NCI-H2196 treated with DMSO at 0.1 percent for 48 hours (cell line): ENCODE data around the gene ZNF385D.

ENCODE experiments used
- DNase-seq: peaks from one replicate; lab custom pipeline; 2025; ENCODE audit not compliant: unreplicated experiment; lab: John Stamatoyannopoulos, UW

ZNF385D gene

DNA sequence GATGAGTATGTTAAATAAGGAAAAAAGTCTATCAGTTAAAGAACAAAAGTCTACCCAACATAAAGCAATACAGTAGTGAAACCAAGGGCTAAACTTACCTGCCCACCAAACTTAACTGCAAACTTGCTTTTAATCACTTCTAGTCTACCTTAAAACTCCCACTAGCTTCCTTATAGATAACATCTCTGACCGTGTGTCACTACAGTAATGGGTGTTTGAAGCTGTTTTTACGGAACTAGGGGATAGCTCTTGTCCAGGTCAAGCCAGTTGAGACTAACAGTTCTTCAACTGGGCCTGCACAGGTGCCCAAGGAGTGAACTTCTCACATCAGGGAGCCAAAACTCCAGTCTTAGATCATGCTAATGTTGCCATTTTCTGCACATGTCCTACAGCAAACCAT, 132.3 kb downstream of the ZNF385D start:
- no peak for DNase-seq

DNA sequence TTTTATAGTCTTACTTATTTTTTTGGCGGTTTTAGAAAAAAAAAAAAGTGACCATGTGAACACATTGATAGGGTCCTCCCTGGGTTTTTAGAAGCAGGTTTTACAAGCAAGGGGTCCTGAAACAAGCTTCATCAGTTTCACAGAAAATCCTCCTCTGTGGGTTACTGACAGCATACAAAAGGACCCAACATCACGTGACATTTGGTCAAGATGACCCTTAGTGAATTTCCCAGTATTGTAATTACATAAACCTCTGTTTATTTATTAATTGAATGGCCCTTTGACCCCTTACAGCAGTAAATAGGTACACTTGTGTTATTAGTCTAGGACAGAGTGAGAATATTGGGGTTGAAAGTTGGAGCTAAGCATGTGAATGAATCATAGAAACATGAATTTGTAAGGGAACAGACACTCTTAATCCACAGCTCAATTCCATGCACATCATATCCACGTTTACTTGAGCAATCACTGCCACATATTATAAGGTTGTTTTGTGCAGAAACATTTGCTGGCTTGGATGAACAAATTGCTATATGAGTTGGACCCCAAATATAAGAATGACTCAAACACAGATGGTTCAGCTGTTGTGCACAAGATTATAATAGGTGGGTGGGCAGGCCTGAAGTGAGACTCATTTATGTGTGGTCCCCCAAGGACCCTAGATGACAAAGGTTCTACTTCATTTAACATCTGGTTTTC, 137.5 kb downstream of the ZNF385D start:
- no peak for DNase-seq

DNA sequence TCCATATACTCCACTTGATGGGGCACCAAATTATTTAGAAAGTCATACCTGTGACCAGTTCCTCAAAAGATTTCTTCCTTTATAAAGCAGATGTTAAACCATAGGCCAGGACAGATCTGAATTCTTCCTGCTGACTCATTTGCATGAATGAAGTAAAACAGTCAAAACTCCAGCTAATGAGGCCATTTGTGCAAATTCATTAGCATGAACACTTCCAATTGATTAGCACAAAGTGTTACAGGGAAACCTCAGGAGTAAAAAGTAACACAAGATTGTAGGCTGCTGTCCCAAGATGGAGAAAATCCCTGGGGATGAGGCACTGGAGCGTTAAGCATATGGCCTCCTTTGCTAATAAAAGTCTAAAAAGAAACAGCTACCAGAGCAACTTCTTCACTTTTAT, 149.8 kb downstream of the ZNF385D start:
- no peak for DNase-seq

- DNase-seq, result no peak
Observed at GRCh38 chr3:21599890-21600289, 151.1 kb downstream of the ZNF385D start.

GRCh38 chr3:21592828-21593227, 158.2 kb downstream of the ZNF385D start:
- DNase-seq, result no peak

DNA sequence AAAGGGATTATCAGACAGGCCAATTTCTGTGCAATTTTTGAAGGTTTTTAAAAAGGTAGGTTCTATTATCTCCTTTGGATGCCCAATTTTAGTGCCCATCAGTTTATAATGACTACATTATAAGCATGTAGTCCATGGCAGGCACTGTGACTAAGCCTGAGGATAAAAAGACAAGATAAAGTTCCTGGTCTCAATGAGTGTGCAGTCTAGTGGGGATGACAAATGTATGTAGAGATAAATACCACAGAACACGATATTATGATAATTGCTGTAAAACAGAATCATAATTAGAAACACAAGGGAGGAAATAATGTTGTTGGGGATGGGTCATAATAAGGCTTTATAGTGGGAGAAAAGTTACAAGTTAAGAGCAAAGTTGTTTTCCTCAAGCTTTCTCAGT, 163.1 kb downstream of the ZNF385D start:
- DNase-seq, result no peak

DNA sequence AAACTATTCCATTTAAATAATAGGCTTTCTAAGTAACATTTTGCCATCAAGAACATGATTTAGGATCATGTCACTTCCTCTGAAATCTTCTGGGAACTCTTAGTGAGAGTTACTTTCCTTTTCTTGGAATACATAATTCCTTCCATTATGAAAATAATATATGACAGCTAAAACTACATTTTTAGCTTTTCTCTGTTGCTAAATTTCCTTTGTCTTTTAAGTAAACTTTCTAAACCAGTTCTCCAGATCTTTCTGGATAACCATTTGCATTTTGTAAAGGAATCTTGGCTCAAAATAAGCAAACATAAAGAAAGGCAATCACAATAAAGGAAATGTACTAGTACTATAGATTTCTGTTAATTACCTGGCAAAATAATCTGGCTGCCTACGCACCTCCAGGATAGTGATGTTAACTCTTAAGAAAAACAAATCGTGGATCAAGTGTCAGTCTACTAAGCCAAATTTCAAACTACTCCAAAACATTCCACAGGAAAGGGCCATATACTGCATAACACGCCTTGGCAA, 165.7 kb downstream of the ZNF385D start:
- no peak for DNase-seq

DNA sequence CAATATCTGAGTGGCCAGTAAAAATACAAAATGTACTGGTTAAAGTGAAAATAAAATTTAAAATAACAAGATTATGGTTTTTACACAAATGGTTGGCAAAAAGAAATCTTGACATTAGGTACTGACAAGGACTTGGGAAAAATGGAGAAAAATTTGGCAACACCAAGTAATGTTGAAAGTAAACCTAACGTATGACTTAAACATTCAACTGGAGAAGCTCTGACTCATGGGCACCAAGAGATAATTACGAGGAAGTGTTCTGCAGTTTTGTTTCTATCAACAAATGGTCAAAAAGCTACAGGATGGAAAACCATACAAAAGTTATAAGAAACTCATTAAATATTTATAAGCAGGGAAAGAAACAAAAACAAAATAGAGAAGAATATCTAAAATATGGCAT, 177.7 kb downstream of the ZNF385D start:
- DNase-seq, result no peak

DNA sequence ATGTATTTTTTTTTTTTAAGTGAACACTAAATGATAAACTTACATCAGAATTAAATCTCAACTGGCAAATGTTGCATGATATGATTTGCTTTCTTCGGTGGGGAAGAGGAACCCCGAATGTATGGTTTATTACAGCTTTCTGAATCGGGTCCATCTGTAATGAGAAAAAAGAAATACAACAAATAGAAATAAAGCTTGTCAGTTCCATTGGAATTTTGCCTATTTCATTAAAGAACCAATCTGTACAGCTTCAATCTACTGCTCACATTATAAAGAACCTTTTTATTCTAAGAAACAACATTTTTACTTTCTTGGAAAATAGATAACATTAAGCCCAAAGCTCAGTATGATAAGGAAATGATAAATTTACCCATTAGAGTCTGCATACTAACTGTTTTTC, 186.5 kb downstream of the ZNF385D start:
- no peak for DNase-seq

DNA sequence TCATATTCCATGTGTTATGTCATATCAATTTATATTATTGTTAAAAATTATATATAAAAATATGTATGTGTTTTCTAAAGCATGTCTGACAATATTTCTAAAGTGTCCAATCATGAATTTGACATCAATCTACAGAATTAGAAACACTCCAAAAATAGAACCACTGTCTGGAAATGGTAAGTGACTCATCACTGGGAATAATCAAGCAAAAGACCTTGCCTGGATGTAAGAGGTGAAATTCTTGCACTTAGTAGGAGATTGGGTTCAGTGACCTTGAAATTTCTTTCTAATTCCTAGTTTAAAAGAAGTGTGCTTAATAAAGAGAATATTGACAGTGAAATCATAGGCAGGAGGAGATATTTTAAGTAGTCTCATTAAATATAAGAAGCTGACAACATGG, 188.8 kb downstream of the ZNF385D start:
- no peak for DNase-seq

GRCh38 chr3:21561472-21561871, 189.5 kb downstream of the ZNF385D start:
- no peak for DNase-seq

DNA sequence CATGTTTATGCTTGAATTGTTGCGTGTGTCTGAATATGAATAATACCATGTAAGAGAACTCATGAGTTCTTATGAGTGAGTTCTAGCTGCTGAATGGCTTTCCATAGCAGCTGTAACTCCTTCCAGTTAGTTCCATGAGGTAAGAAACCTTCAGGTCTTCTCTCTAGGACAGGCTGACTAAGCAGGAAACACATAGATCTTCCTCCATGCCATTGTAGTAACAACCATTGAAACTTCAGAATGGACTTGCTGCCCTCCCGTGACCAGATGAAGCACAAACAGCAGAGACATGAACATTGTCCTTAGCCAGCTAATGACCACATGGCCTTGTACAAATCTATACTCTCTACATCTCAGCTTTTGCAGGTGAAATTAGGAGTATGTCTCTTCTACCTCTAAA, 200.0 kb downstream of the ZNF385D start:
- DNase-seq, result no peak

DNA sequence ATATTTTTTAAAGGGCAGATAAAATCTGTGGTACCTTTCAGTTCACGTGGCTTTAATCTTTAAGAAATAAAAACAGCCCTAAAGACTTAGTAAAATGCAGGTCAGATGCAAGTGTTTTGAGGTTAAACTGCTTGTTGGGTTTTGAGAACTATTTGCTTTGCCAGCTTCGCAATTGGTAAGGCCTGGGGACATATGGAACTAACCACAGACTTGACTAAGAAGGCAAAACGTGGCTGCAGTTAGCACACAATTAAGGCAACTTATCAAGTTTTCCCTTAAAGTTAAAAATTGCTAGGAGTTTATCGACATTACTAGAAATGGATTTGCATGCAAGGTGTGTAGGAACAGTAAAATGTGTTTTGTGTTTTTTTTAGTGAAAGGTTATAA, 206.9 kb downstream of the ZNF385D start:
- no peak for DNase-seq

DNA sequence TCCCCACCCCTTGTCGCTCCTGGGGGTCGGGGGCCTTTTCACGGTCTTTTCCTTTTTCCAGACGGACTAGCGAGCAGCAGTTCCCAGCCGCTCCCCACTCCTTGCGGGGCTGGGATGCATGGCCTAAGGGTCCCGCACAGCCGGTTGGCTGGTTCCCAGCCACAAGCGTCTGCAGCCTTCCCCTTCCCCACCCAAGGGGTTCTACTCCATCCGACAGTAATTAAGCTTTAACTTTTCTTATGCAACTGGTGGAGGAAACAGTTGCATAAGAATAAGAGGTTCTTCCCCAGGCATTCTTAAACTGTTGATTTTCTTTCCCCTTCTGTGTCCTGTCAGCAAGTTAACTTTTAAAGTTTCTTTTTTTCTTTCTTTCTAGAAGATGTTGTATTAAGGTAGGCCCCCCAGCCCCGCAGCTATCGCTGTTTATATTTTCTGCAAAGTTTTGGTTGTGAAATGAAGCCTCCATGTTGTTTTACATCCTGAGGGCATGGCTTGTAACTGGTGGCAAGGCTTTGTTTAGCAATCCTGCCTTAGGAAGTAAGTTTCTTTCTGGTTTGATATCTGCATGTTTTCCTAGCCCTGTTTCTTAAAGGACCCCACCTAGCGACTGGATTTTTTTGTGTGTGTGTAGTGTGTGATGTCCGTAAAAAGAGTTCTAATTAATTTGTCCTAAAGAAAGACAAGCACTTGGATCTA, 207.5 kb downstream of the ZNF385D start:
- DNase-seq, result no peak

DNA sequence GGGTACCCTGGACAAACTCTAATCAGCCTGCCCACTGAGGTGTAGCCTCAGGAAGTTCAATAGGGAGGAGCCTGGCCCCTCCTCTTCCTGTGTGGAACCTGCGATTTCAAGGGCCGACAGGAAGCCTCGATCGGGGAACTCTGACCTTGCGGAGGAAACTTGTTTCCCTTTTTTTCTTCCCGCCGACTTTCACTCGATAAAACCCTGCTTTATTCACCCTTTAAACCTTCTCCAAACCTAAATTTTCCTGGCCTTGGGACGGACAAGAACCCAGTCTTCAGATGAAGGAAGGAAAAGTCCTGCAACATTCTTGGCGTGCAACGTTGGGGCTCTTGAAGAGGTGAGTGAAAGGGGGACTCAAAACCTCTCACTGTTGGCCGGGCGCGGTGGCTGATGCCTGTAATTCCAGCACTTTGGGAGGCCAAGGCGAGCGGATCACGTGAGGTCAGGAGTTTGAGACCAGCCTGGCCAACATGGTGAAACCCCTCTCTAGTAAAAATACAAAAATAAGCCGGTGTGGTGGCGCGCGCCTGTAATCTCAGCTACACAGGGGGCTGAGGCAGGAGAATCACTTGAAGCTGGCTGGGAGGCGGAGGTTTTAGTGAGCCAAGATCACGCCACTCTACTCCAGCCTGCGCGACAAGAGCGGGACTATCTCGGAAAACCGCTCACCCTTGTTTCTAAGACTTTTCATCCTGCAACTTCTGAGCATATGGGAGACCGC, 208.2 kb downstream of the ZNF385D start:
- no peak for DNase-seq

DNA sequence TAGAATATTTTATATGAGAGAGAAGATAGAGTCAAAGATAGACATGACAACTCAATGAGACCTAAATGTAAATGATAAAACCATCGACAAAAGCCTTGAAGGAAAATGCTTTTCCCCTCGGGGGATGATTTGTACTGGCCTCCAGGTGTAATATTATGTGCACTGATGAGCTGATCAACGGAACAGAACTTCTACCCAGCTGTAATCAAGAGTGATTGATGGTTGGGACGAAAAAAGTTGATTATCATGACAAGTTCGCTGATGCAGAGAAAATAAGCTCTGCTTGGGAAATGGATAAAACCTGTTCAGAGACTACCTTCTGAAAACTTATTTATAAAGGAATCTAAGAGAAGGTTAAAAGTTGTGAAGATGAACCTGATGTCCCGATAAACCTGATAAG, 210.7 kb downstream of the ZNF385D start:
- DNase-seq, result no peak

DNA sequence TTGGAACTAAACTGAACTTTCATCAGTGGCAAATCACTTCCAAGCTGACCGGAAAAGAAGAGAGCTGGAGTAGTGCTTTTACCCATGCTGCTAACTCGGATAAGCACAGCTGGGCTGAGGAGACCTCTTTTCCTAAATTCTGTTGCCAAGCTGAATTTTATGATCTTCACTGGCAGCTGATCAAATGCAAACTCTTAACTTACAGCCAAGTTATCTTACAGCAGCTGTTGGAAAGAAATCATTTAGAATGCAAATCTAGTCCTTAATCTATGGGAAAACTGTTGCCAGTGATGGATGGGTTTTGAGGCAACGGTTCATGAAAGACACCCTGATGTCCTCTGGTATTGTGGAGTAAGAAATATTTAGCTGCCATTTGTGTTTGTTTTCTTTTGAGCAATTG, 216.5 kb downstream of the ZNF385D start:
- no peak for DNase-seq

DNA sequence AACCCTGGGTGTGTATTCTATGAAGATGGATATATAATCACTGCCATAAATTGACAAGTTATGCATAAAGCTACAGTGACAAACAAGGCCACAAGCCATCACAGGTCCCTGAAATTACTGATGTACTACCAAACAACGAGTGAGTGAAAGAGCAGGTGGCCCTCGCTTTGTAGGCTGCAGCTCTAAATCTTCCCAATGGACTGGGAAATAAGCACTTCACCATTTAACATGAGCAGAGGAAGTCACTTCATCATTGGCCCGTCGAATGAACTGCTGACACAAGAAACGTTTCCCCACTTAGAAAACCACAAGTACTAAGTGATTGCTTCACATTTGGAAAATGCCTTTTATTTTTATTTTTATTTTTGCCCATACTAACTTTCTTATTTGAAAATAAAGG, 218.0 kb downstream of the ZNF385D start:
- DNase-seq, result no peak

- DNase-seq, result no peak
Observed at GRCh38 chr3:21531909-21532308, 219.1 kb downstream of the ZNF385D start.

GRCh38 chr3:21528291-21528995, 222.6 kb downstream of the ZNF385D start:
- DNase-seq, result no peak

- DNase-seq, result no peak
Observed at GRCh38 chr3:21526461-21526860, 224.5 kb downstream of the ZNF385D start.
